Aorta (tissue), 5 donors: ENCODE data around the gene DISC1. TPM values are rescaled to one million over a fixed set of nuclear protein-coding genes. Genes with fewer than 3 reads are reported as not detected.

Experiments
- ATAC-seq: fragments of 200-7000 bp; cut with Tn5 transposase; one replicate; pipeline ENCODE4 v1.9.1; 2022; ENCODE audit warnings: moderate library complexity; ENCODE audit not compliant: low FRiP score
- DNase-seq, 2 donors: peaks; one replicate each; pipeline ENCODE4 v3.0.0-alpha.2; 2020
- H3K27ac ChIP-seq, 2 donors: one replicate each; pipeline ENCODE4 v1.5.1; 2013; ENCODE audit warnings: low read length in 2 of 2, mild to moderate bottlenecking in 2 of 2, moderate library complexity in 2 of 2, control low read depth in 1 of 2, inconsistent platforms in 1 of 2, low read depth in 1 of 2
- H3K27me3 ChIP-seq, 2 donors: one replicate each; pipeline ENCODE4 v1.6.1; 2013; ENCODE audit warnings: control low read depth in 1 of 2, low read length in 1 of 2, mild to moderate bottlenecking in 1 of 2, moderate library complexity in 1 of 2; ENCODE audit not compliant: insufficient read depth in 2 of 2, control insufficient read depth in 1 of 2
- H3K36me3 ChIP-seq, 2 donors: one replicate each; pipeline ENCODE4 v1.6.1; 2013; ENCODE audit warnings: control low read depth in 1 of 2, low read length in 1 of 2, mild to moderate bottlenecking in 1 of 2; ENCODE audit not compliant: insufficient read depth in 2 of 2, control insufficient read depth in 1 of 2
- H3K4me1 ChIP-seq, 2 donors: one replicate each; pipeline ENCODE4 v1.6.1; 2013; ENCODE audit warnings: low read length in 2 of 2, control low read depth in 1 of 2, mild to moderate bottlenecking in 1 of 2, moderate library complexity in 1 of 2; ENCODE audit not compliant: insufficient read depth in 2 of 2, control insufficient read depth in 1 of 2
- H3K4me3 ChIP-seq, 2 donors: one replicate each; pipeline ENCODE4 v1.5.1; 2013; ENCODE audit warnings: low read length in 2 of 2, control low read depth in 1 of 2, mild to moderate bottlenecking in 1 of 2
- H3K9me3 ChIP-seq: one replicate; pipeline ENCODE4 v1.6.1; 2013; ENCODE audit warnings: mild to moderate bottlenecking, low read length; ENCODE audit not compliant: control insufficient read depth
- WGBS, 2 donors: extraction: QIAGEN DNeasy Blood & Tissue Kit; methylation state at CpG; one replicate each; pipeline ENCODE4 v1.1.7; 2013; 5-methylcytosine and 5-hydroxymethylcytosine counted together
- intact Hi-C, 2 donors: fragments of 100-400 bp; cut with DNase I; formaldehyde crosslinking; loops; one replicate each; pipeline versions ENCODE4 v1.14.2 to v1.15.0; 2022
- polyA plus RNA-seq, 2 donors: library from polyadenylated mRNA; stranded (reverse); fragments of 200-250 nt; gene quantifications; one replicate each; pipeline ENCODE4 v1.2.3, GENCODE V29; 2013
- total RNA-seq, 2 donors: library from RNA; stranded (reverse); fragmentation: NEBNext Ultra II Directional; extraction: Animal tissue kit (Norgen Biotek cat#: 25700); gene quantifications; one replicate each; pipeline ENCODE4 v1.2.1, GENCODE V29; 2021
- donor health status: healthy with polysubstance abuse.
- donor health status: Bipolar disorder and iron deficiency.
- donor health status: DM: no; HTN: no; CAD: no.
- donor health status: DM: no; HTN: no; CAD: no.
- donor health status: DM: yes; HTN: yes; CAD: no.

Gene DISC1
- total and polyA plus RNA-seq, 4 donors = 0.64 to 31.7 (median 6.0) TPM

DNA sequence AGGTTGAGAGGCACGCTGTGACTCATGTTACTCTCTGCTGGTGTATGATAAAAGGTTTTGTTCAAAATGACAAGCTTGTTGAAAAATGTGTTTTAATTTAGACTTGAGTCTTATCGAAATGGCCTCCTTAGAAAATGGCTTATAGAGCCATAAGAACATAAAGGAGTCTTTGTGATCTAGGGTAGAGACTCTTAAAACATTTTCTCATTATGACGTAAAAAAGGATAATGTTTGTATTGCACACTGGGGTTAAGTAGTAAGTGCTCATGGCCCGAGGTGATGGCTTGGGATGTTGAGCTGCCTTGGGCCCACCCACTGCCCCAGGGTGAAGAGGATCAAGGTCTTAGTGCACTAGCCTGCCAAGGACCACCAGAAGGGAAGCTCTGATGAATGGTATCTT lies 117.4 kb downstream of the DISC1 start:
- no peak overlapping the region for H3K27ac ChIP-seq
- H3K4me3 ChIP-seq = no peak overlapping the region
- H3K27me3 ChIP-seq = no peaks in the 10 kb centered on the region
- H3K36me3 ChIP-seq = no peaks in the 10 kb centered on the region
- no peaks in the 10 kb centered on the region for H3K4me1 ChIP-seq
- DNase-seq (no peak), ATAC-seq (no peak)
- whole genome bisulfite sequencing, 2 donors = 92 to 95% methylated on average over 4 of the region's 4 CpGs
- intact Hi-C loops = no loop called here
- no peaks in the 10 kb centered on the region for H3K9me3 ChIP-seq

DNA sequence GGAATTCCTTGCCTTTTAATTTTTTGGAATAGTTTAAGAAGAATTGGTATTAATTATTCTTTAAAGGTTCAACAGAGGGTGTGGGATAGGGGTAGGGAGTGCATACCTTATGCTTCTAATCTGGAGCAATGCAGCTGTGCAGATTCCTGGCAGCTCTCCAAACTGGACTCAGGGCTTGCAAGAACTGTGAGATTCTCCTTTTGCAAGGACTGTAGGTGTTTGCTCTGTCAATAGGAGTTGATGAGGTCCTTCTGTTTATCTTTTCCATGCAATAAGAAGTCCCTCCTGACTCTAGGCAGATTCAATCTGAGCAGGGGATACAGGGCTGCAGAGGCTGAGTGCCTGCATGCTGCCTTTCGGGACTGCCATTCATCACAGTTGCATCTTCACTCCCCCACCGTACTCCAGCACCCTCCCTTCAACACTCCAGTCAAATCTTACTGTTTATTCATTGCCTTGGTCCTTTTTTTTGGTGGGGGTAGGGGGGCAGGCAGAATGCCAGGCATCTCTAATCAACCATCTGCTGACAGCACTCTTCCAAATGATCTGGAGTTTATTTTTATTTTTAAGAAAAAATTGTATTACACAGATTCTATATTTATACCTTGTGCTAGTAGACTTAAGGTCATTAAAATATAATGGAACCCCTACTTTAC lies 122.3 kb downstream of the DISC1 start:
- H3K4me1 ChIP-seq = no peaks in the 10 kb centered on the region
- intact Hi-C loops = no loop called here
- H3K36me3 ChIP-seq = no peaks in the 10 kb centered on the region
- DNase-seq = no peak
- ATAC-seq = no peak
- no peak overlapping the region for H3K27ac ChIP-seq
- 60 to 63% methylated on average over 2 of the region's 2 CpGs for WGBS, 2 donors
- H3K27me3 ChIP-seq = no peaks in the 10 kb centered on the region
- H3K4me3 ChIP-seq = no peak overlapping the region
- peaks cover 4% of the 10 kb centered on the region for H3K9me3 ChIP-seq

DNA sequence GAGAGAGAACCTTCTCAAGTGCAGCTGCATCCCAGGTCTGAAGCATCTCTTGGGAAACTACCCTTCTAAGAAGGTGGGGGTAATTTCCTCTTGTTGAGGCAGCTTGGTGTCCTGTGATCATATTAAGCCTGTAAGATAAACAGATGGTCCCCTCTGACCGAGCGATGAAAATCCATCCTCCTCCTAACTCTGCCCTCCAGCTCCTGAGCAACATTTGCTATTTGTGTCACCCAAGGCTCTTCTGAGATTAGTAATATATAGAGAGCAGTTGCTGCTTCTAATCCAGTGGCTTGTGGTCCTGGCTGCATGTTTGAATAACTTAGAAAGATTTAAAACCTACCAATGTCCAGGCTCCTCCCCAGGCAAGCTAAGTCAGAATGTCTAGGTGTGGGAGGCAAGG lies 123.7 kb downstream of the DISC1 start:
- H3K27me3 ChIP-seq = no peaks in the 10 kb centered on the region
- H3K9me3 ChIP-seq = peaks cover 4% of the 10 kb centered on the region
- DNase-seq = no peak
- no peak overlapping the region for H3K27ac ChIP-seq
- no peaks in the 10 kb centered on the region for H3K36me3 ChIP-seq
- H3K4me1 ChIP-seq = no peaks in the 10 kb centered on the region
- no peak overlapping the region for H3K4me3 ChIP-seq
- WGBS, 2 donors = 95 to 100% methylated on average over 2 of the region's 2 CpGs
- ATAC-seq = no peak
- intact Hi-C loops = no loop called here

DNA sequence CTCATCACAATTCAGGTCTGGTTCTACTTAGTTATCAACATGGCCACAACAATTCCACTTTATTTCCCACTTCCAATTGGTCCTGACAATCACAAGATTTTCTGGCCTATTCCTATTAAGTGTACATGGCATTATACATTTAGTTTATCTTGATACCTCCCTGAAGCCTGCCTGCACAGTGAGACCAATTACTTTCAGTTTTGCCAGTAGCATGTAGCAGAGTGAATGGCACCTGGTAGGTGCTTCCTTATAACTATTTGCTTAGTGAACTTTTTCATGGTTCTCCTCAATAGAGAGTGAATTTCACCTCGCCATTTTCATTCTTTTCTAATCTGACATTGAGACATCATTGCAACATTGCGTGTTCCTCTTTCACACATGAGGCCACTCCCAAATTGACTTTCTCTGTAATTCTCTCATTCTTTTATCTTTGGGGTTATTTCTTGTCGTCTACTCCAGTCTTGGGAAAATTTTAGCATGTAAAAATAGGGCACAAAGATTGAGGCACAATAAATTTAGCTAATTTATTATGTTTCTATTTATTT lies 124.3 kb downstream of the DISC1 start:
- Histone ChIP-seq H3K27ac (no peak overlapping the region), H3K9me3 (peaks cover 4% of the 10 kb centered on the region), H3K4me3 (no peak overlapping the region), H3K27me3 (no peaks in the 10 kb centered on the region), H3K4me1 (no peaks in the 10 kb centered on the region), H3K36me3 (no peaks in the 10 kb centered on the region)
- intact Hi-C loops = no loop called here
- no peak for DNase-seq
- no peak for ATAC-seq
- 87 to 88% methylated on average over 3 of the region's 3 CpGs for WGBS, 2 donors

DNA sequence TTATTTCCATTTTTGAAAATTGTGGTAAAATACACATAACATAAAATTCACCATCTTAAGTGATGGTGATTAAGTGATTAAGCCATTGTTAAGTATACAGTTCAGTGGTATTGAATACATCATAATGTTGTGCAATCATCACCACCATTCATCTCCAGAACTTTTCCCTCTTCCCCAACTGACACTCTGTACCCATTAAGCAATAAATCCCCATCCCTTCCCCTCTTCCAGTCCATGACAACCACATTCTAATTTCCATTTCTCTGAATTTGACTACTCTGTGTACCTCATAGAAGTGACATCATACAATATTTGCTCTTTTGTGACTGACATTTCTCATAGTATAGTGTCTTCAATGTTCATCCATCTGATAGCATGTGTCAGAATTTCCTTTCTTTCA lies 124.8 kb downstream of the DISC1 start:
- no peaks in the 10 kb centered on the region for H3K4me1 ChIP-seq
- H3K9me3 ChIP-seq = peaks cover 4% of the 10 kb centered on the region
- H3K36me3 ChIP-seq = no peaks in the 10 kb centered on the region
- H3K27me3 ChIP-seq = no peaks in the 10 kb centered on the region
- intact Hi-C loops = no loop called here
- ATAC-seq = no peak
- H3K27ac ChIP-seq = no peak overlapping the region
- H3K4me3 ChIP-seq = no peak overlapping the region
- DNase-seq = no peak

DNA sequence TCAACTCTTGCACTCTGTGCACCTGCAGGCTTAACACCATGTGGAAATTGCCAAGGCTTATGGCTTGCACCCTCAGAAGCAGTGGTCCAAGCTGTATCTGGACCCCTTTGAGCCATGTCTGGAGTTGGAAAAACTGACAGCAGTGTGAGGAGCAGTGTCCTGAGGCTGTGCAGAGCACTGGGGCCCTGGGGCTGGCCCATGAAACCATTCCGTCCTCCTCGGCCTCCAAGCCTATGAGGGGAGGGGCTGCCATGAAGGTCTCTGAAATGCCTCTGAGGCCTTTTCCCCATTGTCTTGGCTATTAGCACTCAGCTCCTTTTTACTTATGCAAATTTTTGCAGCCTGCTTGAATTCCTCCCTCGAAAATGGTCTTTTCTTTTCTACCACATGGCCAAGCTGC lies 126.7 kb downstream of the DISC1 start:
- intact Hi-C loops = no loop called here
- H3K27me3 ChIP-seq = no peaks in the 10 kb centered on the region
- H3K36me3 ChIP-seq = no peaks in the 10 kb centered on the region
- H3K4me1 ChIP-seq = no peaks in the 10 kb centered on the region
- H3K27ac ChIP-seq = no peak overlapping the region
- DNase-seq (no peak), ATAC-seq (no peak)
- 94 to 98% methylated on average over 3 of the region's 3 CpGs for WGBS, 2 donors
- H3K9me3 ChIP-seq = peaks cover 4% of the 10 kb centered on the region
- no peak overlapping the region for H3K4me3 ChIP-seq

DNA sequence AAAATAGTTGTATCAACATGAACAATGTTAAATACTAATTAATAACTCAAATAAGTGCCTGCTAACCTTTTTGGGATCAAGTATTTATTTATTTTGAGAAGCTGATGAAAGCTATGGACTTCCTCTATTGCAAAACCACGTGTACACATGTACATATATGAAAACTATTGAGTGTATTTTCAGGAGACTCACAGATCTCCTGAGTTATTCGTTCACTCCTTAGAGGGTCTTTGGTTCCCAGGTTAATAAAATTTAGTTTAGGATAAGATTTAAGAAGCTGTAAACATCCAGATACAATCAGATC lies 130.5 kb downstream of the DISC1 start:
- 30 to 37% methylated on average over 2 of the region's 2 CpGs for WGBS, 2 donors
- no peaks in the 10 kb centered on the region for H3K4me1 ChIP-seq
- H3K27ac ChIP-seq = no peak overlapping the region
- no peak overlapping the region for H3K4me3 ChIP-seq
- no peak for ATAC-seq
- H3K36me3 ChIP-seq = no peaks in the 10 kb centered on the region
- peaks cover 3% of the 10 kb centered on the region for H3K9me3 ChIP-seq
- no peak for DNase-seq
- H3K27me3 ChIP-seq = no peaks in the 10 kb centered on the region
- intact Hi-C loops = no loop called here

DNA sequence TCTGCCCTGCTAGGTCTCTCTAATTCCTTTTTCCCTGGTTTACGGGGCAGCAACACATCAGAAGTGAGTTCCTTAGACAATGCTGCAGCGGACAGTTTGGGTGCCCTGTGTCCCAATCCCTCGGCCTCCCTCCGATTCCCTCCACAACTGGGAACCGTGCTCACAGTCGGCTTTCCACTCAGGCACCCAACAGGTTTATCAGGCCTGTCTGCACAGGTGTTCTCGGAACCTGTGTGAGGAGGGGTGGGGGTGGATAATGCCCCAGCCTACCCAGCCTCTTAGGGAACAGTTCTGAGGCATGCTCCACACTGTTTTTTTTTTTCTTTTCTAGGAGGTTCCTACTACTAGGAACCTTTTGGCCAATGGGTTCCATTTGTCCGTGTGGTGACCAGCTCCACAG lies 131.2 kb downstream of the DISC1 start:
- 96% methylated on average over 8 of the region's 8 CpGs for WGBS, 2 donors
- H3K9me3 ChIP-seq = peaks cover 3% of the 10 kb centered on the region
- ATAC-seq (peak; percentile 36), DNase-seq (no peak)
- H3K4me1 ChIP-seq = no peaks in the 10 kb centered on the region
- H3K4me3 ChIP-seq = no peak overlapping the region
- no peaks in the 10 kb centered on the region for H3K27me3 ChIP-seq
- H3K36me3 ChIP-seq = no peaks in the 10 kb centered on the region
- intact Hi-C loops = no loop called here
- H3K27ac ChIP-seq = no peak overlapping the region

DNA sequence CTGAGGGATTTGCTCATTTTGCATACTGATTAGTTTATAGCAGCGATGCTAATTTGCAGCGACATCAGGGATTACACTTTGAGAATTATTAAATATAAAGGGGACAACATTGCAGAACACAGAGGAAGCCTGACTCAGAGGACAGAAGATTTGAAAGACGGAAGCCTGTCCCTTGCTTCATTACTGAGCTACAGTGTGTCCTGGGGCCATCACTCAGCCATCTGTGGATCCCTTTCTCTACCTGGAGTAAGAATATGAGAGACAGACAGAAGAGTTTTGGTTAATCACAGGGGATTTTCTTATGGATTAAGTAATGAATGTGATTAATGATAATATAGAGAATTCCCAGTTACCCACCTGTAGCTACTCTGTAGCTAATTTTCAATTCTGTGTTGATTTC lies 134.7 kb downstream of the DISC1 start:
- no peaks in the 10 kb centered on the region for H3K9me3 ChIP-seq
- 92 to 96% methylated on average over 3 of the region's 3 CpGs for WGBS, 2 donors
- no peak for ATAC-seq
- H3K4me3 ChIP-seq = no peak overlapping the region
- intact Hi-C loops = no loop called here
- no peak overlapping the region for H3K27ac ChIP-seq
- no peaks in the 10 kb centered on the region for H3K27me3 ChIP-seq
- DNase-seq = no peak
- H3K36me3 ChIP-seq = no peaks in the 10 kb centered on the region
- H3K4me1 ChIP-seq = no peaks in the 10 kb centered on the region
